ENCODE measurements around the gene ACYP2.

The ACYP2 gene

GRCh38 chr2:54207666-54208195 lies 92.3 kb downstream of the ACYP2 start:
- peak; percentile 31 for DNase-seq (ENCODE audit: low read depth)
- H3K4me3 ChIP-seq (ENCODE audit: low read depth, low read length), result no peak overlapping the region

- no peak for DNase-seq (ENCODE audit: low read depth)
- H3K4me3 ChIP-seq (ENCODE audit: low read depth, low read length), result no peak overlapping the region
Observed at GRCh38 chr2:54208364-54209240, 93.2 kb downstream of the ACYP2 start.

DNA sequence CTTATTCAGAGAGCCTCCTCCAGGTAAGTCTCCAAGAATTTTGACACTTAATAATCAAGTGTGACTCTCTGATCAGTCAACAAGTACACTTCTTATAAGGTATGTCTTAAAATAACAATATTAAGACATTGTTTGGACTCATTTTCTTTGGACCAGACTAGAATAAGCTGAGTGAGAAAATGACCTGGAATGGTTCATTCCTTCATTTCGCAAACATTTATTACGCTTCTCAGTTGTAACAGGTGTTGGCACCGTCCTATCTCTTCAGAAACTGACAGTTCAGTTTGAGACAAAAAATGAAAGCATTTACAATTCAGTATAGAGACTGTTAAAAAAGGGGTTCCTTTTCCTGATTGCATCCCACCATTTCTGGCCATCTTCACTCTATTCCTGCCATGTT lies 94.0 kb downstream of the ACYP2 start:
- no peak overlapping the region for H3K4me3 ChIP-seq (ENCODE audit: low read depth, low read length)
- DNase-seq (ENCODE audit: low read depth), result no peak

DNA sequence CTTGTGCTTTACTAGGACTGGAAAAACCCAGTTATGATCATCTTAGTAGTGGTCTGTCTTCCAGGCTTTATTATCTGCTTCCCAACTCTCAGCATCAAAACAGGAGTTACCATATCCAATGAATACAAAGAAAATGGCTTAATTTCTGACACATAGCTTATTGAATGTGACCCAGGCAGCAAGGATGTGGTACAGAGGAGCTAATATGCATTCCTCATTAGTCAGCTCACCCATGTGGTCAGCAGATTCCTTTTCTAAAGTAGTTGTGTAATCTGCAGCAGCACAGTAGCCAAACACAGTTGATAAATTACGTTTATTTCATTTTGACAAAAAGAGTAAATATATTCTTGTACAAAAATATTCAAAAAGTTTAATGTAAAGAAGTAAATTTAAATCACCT lies 97.0 kb downstream of the ACYP2 start:
- peak; percentile 84 for DNase-seq (ENCODE audit: low read depth)
- no peak overlapping the region for H3K4me3 ChIP-seq (ENCODE audit: low read depth, low read length)

DNA sequence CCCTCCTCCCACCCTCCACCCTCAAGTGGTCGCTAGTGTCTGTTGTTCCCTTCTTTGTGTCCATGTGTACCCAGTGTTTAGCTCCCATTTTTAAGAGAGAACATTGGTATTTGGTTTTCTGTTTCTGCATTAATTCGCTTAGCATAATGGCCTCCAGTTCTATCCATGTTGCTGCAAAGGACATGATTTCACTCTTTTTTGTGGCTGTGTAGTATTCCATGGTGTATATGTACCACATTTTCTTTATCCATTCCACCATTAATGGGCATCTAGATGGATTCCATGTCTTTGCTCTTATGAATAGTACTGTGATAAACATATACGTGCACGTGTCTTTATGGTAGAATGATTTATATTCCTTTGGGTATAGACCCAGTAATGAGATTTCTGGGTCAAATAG lies 97.7 kb downstream of the ACYP2 start:
- DNase-seq (ENCODE audit: low read depth), result no peak
- no peak overlapping the region for H3K4me3 ChIP-seq (ENCODE audit: low read depth, low read length)

GRCh38 chr2:54224997-54225396 lies 109.6 kb downstream of the ACYP2 start:
- no peak for DNase-seq (ENCODE audit: low read depth)
- no peak overlapping the region for H3K4me3 ChIP-seq (ENCODE audit: low read depth, low read length)

DNA sequence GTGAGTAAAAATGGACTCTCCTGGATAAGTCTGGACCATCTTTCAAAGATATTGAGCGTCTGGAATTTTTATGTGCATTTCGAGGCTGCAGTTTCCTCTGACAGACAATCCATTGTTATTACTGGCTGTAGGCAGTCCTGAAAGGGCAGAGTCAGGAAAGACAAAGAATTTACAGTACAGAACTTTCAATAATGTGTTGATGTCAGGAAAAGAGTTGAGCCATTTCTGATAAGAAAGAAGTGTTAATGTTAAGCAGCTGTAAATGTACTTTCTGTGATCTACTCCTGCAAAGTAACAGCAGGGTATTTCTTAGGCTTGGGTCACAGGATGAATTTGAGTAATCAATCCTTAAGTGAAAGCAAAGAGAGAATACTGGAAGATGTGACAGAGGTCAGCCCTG lies 110.8 kb downstream of the ACYP2 start:
- DNase-seq (ENCODE audit: low read depth), result no peak
- no peak overlapping the region for H3K4me3 ChIP-seq (ENCODE audit: low read depth, low read length)

DNA sequence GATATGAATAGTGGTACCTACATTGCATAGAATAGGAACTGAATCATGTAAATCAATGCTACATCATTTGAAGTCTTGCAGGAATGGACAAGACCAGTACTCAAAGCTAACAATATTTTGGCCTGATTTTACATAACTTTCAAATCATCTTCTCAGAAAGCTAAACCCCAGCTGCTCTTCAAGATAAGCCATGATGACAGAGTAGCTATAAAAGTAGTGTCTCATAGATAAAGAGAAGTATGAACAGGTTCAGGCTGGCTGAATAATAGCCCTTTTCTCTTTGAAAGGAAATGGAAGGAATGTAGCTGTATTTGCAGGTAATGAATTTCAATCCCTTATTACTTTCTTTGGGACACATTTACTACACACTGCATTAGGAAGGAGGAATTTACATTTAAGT lies 112.4 kb downstream of the ACYP2 start:
- no peak overlapping the region for H3K4me3 ChIP-seq (ENCODE audit: low read depth, low read length)
- no peak for DNase-seq (ENCODE audit: low read depth)

GRCh38 chr2:54228945-54229344 lies 113.5 kb downstream of the ACYP2 start:
- no peak for DNase-seq (ENCODE audit: low read depth)
- no peak overlapping the region for H3K4me3 ChIP-seq (ENCODE audit: low read depth, low read length)

- H3K4me3 ChIP-seq (ENCODE audit: low read depth, low read length), result no peak overlapping the region
- DNase-seq (ENCODE audit: low read depth), result no peak
Observed at GRCh38 chr2:54233832-54234649, 118.6 kb downstream of the ACYP2 start.

DNA sequence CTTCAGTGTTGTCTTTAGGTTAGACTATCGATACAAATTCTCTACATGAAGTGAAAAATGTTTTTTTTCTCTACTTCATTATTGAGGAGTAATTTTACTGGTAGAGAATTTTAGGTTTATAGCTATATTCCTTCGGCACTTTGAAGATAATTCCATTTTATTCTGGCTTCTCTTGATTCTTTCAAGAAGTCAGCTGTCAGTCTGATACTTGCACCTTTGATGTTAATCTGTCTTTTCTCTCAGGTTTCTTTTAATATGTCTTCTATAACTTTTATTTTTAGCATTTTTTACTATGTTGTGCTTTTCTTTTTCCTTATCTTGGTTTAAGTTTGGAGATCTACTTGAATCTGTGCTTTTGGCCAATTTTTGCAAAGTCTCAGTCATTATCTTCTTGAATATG lies 122.0 kb downstream of the ACYP2 start:
- no peak overlapping the region for H3K4me3 ChIP-seq (ENCODE audit: low read depth, low read length)
- no peak for DNase-seq (ENCODE audit: low read depth)

DNA sequence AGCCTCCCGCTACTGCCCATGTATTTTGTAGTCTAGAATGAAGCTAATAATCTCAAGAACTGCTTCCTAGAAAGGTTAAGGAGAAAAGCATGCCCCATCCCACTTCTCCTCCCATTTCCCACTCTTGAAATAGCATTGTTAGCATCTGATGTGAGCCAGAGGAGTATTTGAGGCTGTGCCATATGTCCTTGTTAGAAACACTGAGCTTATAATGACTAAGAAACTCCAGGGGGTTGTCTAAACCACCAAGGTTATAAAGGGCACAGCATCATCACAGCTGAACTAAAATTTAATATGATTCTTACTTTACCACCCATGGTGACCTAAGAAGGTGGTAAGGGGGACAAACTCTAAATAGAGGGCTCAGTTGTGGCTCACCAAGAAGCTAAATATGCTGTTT lies 124.0 kb downstream of the ACYP2 start:
- DNase-seq (ENCODE audit: low read depth), result peak; percentile 92
- H3K4me3 ChIP-seq (ENCODE audit: low read depth, low read length), result no peak overlapping the region

- H3K4me3 ChIP-seq (ENCODE audit: low read depth, low read length), result no peak overlapping the region
- peak; percentile 60 for DNase-seq (ENCODE audit: low read depth)
Observed at GRCh38 chr2:54240515-54241469, 125.4 kb downstream of the ACYP2 start.

- no peak for DNase-seq (ENCODE audit: low read depth)
- no peak overlapping the region for H3K4me3 ChIP-seq (ENCODE audit: low read depth, low read length)
Observed at GRCh38 chr2:54247115-54247514, 131.7 kb downstream of the ACYP2 start.

DNA sequence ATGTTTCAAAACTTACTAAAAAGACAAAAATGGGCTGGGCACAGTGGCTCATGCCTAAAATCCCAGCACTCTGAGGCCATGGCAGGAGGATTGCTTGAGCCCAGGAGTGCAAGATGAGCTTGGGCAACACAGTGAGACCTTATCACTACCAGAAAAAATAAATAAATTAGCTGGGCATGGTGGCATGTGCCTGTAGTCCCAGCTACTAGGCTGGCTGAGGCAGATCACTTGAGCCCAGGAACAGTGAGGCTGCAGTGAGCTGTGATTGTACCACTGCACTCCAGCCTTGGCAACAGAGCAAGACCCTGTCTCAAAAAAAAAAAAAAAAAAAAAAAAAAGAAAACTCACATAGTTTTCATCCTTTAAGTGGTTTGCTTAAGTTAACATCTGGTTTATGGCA lies 134.2 kb downstream of the ACYP2 start:
- no peak for DNase-seq (ENCODE audit: low read depth)

DNA sequence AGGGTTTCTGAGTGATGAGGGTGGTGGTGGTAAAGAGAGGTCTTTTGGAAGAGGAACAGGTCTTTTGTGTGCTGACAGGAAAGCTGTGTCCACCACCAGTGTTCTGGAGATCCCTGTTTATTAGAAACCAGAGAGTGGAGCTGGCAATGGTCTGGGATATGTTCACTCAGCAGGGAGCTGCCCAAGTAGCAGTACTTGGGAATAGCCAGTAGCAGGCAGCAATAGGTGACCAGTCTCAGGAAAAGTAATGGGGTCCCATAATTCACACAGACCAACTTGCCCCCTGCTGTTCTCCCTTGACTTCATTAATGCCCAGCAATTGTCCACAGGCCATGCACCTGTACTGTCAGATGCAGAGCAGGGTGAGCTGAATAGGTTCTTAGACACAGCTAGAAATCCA lies 138.8 kb downstream of the ACYP2 start:
- no peak for DNase-seq (ENCODE audit: low read depth)
- H3K4me3 ChIP-seq (ENCODE audit: low read depth, low read length), result no peak overlapping the region

More for the DNA sequence above, 134.2 kb downstream of the ACYP2 start:
- no peak overlapping the region for H3K4me3 ChIP-seq (ENCODE audit: low read depth, low read length)

GRCh38 chr2:54255230-54256090 lies 140.0 kb downstream of the ACYP2 start:
- no peak overlapping the region for H3K4me3 ChIP-seq (ENCODE audit: low read depth, low read length)
- no peak for DNase-seq (ENCODE audit: low read depth)

GRCh38 chr2:54256091-54256694 lies 140.8 kb downstream of the ACYP2 start, which contains the start of gene TSPYL6:
TSS of gene TSPYL6 (minus strand) at chr2:54256229. CDS start at chr2:54256151, 78 bp downstream.
- no peak within 1 kb of the TSS for H3K4me3 ChIP-seq (ENCODE audit: low read depth, low read length)
- DNase-seq (ENCODE audit: low read depth), result no peak

All from skeletal muscle cell (primary cell).